Endometrial microvascular endothelial cells (primary cell): ENCODE data around the gene NKRF. TPM values are rescaled to one million over a fixed set of nuclear protein-coding genes. Genes with fewer than 3 reads are reported as not detected.

Source experiments
- in situ Hi-C: cut with HindIII; loops from 2 replicates; pipeline ENCODE4 v1.10.0; 2017; ENCODE audit warnings: low sequenced_read_pairs, low pct_unique_long_range_greater_than_20kb; ENCODE audit errors: inconsistent ontology term
- total RNA-seq: library from RNA; depleted of rRNA; stranded (reverse); fragments of >200 nt; gene quantifications from one replicate; pipeline ENCODE4 v1.2.3, GENCODE V29; 2015; ENCODE audit errors: inconsistent ontology term

Gene NKRF
- total RNA-seq, 1 donor from 2014 or later = 6.0 TPM

DNA sequence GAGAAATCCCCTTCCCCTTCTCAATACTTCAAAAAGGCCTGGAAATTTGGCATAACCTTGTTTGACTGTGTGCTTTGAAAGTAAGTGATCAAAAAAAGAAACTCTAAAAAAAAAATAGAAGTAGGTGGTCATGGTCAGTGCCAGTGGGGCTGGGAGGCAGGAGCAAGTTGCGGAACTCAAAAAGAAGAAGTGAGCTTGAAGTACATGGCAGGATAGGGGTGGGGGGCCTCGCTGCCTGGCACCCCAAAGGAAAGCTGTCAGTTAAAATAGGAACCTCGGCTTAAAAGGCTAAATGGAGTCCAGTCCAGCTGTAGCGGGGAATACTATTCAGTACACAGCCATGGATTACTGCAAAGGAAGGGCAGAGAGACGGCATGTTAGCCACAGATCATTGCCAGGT is 12.2 kb upstream of the NKRF start:
- in situ Hi-C loops = no loop called here

DNA sequence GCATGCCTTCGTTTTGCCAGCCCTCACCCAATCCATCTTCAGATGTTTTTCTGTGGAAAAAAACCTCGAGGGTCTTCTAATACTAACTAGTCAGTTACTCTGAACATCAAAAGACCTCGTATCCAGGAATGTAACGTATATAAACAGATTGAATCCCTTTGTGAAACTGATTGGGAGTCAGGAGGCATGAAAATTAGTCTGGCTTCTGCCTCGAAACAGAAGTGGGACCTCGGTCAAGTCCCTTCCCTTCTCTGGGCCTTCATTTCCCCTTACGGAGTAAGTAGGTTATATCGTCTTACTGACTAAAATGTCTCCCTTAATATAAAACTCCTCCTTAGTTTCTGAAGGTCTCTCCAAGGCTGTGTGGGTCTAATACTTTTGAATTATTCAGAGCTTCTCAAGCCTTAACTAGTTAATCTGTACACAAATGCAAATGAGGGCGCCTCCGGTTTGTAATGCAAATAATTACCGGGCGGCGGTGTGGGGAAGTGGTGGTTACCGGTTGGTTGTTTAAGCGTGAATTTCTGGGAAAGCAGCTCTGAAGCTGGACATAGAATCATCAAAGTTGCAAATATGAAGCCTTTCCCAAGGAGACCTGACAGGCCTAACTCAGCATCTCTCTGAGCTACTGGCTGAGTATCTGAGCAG is 11.4 kb upstream of the NKRF start:
- in situ Hi-C loops = no loop called here

DNA sequence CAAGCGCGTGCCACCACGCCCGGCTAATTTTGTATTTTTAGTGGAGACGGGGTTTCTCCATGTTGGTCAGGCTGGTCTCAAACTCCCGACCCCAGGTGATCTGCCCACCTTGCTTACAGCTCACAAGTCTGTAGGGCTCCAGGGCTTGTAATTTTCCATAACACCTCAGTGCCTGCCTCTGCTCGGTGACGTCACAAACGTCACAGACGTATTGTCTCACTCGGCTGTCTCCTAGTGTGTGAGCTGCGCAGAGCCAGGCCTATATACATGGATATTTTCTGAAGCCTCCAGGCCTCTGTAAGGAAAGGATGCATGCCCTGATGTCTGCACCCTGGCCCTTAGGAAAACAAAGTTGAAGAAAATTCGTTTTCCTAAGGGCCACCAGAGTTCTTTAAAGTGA is 8.6 kb upstream of the NKRF start:
- in situ Hi-C loops = no loop called here

GRCh38 chrX:119607018-119607389 is 780 bp upstream of the NKRF start:
- in situ Hi-C loops = no loop called here

DNA sequence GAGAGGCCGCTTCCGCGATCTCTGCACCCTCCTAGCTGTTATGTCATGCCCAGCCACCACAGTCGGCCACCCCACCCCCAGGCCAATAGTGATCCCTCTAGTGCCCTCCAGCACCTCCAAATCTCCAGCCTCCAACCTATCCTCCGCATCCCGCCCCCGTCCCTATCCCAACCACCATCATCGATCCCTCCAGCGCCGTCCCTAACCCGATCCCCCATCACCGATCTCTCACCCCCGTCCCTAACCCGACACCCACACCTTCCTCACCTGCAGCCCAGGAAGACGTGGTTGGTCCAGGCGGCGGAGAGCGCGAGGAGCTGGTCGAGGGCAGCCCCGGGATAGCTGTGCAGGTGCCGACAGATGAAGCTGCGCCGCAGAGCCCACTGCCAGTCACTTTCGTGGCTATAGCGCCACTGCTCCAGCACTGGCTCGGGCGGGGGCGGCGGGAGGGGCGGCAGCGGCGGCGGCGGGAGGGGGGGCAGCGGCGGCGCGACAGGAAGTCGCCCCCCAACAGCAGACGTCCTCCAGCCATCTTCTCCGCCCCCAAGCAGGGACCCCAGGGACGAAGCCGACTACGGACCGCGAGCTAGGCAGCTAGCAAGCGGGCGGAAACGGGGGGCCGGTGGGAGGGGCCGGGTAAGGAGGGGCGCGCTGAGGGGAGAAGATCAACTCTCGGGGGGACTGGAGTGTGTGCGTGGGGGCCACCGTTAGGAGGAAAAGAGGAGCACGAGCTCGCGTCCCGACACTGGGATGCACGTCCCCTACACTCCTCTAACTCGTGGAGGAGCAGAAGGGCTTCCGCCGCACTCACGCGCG is 552 bp downstream of the NKRF start:
- in situ Hi-C loops = no loop called here

DNA sequence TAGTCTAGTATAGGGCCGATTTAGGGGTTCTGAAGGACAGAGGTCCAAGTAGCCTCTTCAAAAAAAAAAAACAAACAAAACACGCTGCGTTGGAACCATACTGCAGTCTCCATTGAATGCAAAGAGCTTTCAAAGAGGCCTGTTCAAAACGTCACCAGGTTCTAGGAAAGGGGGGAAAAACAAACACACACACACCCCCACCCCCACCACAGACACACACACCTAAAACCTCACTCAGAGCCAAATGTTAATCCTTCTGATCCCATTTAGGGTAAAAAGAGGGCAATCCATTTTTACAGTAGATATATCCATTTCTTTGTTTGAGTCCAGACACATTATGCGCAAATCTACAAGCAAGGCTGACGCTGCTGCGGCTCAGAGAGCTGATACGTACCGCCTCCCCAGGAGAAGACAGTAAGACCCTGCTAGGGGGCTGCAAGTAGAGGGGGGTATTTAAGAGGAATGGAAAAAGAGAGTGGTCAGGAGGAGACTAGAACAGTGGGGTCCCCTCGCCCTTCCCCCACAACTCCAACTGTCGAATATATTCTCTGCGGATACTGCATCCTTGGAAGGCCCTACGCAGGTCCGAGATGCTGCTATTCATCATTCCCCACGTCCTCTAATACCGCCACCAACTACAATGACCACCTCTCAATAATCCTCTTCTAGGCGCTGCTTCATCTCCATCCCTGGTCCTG is 1.3 kb downstream of the NKRF start:
- in situ Hi-C loops = no loop called here

- in situ Hi-C loops = no loop called here
Observed at GRCh38 chrX:119602701-119603255, 3.4 kb downstream of the NKRF start.

- in situ Hi-C loops = no loop called here
Observed at GRCh38 chrX:119589810-119590209, 16.4 kb downstream of the NKRF start.

- in situ Hi-C loops = no loop called here
Observed at GRCh38 chrX:119583431-119584059, 22.7 kb downstream of the NKRF start.

DNA sequence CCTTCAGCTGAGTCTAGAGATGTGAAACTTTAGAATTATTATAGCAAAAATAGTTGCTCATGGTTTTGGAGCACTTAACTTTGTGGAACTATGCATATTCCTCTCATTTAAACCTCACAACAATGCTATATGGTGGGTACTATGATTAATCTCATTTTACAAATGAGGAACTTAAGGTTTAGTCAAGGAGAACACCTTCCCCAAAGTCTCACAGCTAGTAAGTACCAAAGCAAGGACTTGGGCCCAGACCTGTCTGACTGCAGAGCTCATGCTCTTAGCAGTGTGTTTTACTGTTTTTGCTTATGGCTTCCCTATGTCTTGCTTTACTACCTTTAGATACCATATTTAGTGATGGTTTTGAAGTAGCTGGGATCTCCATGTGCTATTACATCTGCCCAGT is 26.8 kb downstream of the NKRF start:
- in situ Hi-C loops = no loop called here

DNA sequence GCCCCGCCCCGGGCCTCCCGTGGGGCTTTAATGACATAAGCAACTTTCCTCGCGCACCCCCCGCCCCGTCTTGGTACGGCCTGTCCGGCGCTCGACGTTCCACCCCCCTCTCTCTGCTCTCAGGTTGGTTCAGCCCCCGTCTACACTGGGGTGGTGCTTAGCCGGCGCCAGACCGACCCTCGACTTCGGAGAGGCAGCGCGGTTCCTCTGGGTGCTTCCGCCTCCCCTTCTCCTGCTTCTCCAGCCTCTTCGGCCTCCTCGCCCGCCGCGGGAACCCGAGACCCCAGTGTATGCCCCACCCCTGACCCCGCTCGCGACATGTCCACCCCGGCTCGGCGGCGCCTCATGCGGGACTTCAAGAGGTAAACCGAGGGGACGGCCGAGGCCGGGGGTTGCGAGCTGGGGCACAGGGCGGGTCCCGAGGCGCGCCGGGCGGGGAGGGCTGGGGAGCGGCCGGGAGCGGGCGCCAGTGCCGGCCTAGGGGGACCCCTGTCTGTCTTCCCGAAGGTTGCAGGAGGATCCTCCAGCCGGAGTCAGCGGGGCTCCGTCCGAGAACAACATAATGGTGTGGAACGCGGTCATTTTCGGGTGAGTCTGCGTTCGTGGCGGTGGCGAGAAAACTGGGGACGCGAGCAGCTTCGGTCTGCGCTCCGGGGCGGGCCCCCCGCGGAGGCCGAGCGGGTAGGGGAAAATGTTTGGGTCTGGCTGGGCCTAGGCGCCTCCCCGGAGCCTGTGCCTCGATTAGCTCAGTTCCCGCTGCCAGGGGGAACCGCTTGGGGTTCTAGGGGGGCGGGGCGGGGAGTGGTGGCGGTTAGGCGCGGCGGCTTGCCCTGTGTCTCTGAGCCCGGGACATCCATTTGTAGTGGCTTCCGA is 31.6 kb downstream of the NKRF start, which contains the start of gene UBE2A:
Gene UBE2A, plus strand, starts transcription at position 170 of the 873 bp plus-strand sequence. Its CDS starts 149 bp downstream, at position 319.
- in situ Hi-C loops = no loop called here

- in situ Hi-C loops = no loop called here
Observed at GRCh38 chrX:119573840-119574393, 32.3 kb downstream of the NKRF start.

- in situ Hi-C loops = no loop called here
Observed at GRCh38 chrX:119573222-119573621, 33.0 kb downstream of the NKRF start.

- in situ Hi-C loops = no loop called here
Observed at GRCh38 chrX:119570351-119570835, 35.8 kb downstream of the NKRF start.

GRCh38 chrX:119565107-119565663 is 41.0 kb downstream of the NKRF start, which contains the start of gene STEEP1:
Gene STEEP1 (minus strand): TSS chrX:119565409. CDS start chrX:119565355, 54 bp downstream.
- in situ Hi-C loops = no loop called here

DNA sequence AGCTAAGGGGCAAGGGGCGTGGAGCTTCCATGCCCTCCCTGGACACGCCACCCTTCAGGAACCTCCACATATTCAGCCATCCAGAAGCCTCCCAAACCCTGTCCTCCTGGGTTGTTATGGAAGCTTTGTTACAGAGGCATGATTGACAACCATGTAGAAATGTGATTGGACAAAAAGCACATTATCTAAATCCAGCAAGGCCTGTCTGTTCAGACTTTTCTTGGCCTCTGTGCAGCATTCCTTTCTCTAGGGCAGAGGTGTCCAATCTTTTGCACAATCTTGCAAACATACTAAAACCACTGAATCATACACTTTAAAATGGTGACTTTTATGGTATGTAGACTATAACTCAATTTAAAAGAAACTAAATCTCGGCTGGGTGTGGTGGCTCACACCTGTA is 53.7 kb downstream of the NKRF start:
- in situ Hi-C loops = no loop called here

DNA sequence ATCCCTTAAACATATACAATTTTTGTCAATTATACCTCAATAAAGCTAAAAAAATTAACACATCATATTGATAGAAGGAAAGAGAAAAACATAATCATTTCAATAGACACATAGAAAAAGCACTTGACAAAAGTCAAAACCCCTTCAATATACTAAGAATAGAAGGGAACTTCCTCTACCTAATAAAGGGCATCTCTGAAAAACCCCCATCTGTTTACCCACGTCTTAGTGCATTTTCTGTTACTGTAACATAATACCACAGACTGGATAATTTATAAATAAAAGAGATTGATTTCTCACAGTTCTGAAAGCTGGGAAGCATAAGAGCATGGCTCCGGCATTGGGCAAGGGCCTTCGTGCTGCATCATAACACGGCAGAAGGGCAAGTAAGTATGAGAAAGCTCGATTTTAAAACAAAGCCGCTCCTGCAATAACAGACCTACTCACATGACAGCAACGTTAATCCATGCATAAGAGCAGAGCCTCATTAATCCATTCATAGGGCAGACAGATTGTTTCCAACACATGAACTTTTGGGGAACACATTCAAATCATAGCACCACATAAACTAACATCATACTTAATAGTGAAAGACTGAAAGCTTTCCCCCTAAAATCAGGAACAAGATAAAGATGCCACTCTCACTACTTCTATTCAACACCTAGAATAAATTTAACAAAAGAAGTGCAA is 56.8 kb downstream of the NKRF start:
- in situ Hi-C loops = no loop called here
